Raji (cell line): ENCODE results near the gene MAP3K3.

ENCODE experiments used
- POLR2A ChIP-seq: IDR thresholded peaks from 2 replicates; pipeline ENCODE4 v1.6.1; 2011; ENCODE audit warnings: low read depth, low read length, control low read depth; ENCODE audit not compliant: insufficient read depth

The MAP3K3 gene

DNA sequence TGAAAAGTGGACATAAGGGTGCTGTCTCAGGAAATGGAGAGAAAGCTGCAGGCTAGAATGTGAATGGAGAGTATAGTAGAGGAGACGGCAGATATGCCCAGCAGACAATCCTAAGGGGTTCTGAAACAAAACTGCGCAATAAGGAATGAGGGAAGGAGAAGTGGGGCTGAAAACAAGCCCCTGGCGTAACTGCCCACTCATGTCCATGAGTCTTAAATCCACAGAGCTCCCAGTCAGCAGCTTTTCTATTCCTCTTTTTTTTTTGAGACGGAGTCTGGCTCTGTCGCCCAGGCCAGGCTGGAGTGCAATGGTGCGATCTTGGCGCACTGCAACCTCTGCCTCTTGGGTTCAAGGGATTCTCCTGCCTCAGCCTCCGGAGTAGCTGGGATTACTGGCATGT lies 113.5 kb downstream of the MAP3K3 start:
- TF ChIP-seq POLR2A: no peak

DNA sequence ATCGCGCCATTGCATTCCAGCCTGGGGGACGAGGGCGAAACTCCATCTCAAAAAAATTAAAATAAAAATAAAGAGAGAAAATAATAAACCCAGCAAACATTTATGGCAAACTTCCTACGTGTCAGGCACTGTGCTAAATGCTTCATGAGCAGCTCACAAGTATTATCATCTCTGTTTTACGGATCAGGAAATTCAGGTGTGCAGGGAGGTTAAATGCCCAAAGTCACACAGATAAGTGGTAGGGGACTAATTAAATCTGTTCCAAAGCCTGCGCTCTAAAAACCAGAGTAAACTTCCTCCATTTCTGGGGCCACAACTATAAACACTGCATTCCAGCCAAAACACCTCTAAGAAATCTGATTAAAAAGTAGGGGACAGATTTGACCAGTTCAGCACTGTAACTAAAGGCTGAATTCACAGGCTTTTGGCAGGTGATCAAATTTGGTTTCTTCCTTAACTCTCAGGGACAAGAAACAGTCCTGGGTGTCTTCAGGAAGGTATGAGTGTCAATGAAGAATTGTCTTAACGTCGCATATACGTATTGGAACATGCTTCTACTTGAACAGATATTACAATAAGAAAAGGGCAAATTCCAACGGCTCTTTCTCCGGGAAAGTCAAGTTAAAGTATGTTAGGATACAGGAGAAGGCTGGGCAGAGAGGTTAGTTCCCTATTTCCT lies 118.4 kb downstream of the MAP3K3 start:
- no peak for TF ChIP-seq POLR2A

DNA sequence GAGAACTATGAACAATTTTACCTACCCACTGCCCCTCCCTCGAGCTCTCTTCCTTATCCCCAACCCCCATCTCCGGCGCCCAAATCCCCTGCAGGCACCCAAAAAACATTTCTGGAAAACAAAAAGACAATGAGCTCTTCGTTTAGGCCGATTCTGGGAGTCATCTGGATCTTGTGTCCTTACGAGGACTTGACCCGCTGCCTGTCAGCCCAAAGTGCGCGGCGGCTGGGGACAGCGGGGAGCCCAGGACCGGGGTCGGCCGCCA lies 118.9 kb downstream of the MAP3K3 start:
- TF ChIP-seq POLR2A: no peak

DNA sequence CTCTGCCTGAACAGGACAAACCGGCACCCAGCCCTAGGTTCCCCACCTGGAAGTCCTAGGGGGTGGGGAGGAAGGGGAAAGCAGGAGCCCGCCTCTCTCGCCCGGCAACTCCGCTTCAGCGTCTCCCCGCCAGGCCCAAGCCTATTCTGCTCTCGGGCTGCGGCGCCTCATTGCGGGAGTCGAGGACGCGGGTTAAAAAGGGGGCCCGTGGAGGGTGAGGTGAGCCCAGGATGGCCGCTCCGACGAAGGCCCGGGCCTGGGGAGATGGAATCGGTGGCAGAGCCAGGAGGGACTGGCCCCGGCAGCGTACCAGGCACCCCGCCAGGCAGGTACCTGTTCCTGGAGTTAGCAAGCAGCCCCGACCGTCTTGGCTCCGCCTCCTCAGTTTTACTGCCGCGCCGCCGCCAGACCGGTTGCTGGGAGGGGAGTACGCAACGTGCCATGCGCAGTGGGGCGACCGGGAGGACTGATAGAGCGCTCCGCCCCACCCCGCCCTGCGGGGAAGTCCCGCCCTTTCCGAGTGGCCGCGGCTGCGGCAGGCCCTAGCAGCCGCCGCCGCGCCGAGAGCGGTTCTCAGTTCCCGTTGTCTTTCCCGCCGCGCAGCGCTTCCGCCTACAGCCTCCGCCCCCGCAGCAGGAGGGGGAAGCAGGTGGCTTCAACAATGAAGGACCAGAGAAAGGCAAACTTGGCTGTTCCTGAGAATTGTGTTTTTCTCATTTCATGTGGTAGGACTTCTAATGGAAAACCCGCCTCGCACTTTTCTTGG lies 119.4 kb downstream of the MAP3K3 start, which contains the start of gene STRADA:
STRADA (minus strand) TSS at position 392 of the 766 bp plus-strand sequence. CDS start 13,430 bp downstream, outside the sequence.
- TF ChIP-seq POLR2A: peak; percentile 96
